HepG2 (cell line): ENCODE results near the gene MBTPS1. TPM values are rescaled to one million over a fixed set of nuclear protein-coding genes. Genes with fewer than 3 reads are reported as not detected.

Experiments used
- ATAC-seq: fragments of 200-7000 bp; cut with Tn5 transposase; 3 replicates; pipeline ENCODE4 v1.9.1; 2020; ENCODE audit warnings: mild to moderate bottlenecking, moderate library complexity
- BruUV-seq: library from RNA; stranded (reverse); fragments of 400-500 nt; replicated peaks from 2 replicates; lab custom pipeline; 2021; lab: Mats Ljungman, UMichigan
- CTCF ChIA-PET: fragments of 300-600 bp; formaldehyde crosslinking; extraction: SDS; loops from one replicate; lab custom pipeline; 2021; ENCODE audit warnings: low total read pairs, inconsistent platforms, low intra/inter-chr PET ratio; lab: Yijun Ruan, JAX
- POLR2A ChIA-PET: fragments of 350-600 bp; sonication (Branson Sonifier 250); formaldehyde crosslinking; loops from one replicate; lab custom pipeline; 2020; ENCODE audit warnings: antibody characterized with exemption, inconsistent platforms; lab: Yijun Ruan, JAX
- DNase-seq: peaks from one replicate; pipeline ENCODE4 v3.0.0-alpha.2; 2015; ENCODE audit warnings: low spot score
- FAIRE-seq: peaks from 3 replicates; lab custom pipeline; 2011; peaks lifted over from hg19 to GRCh38; lab: Jason Lieb, UNC
- H2AFZ ChIP-seq: one replicate; pipeline ENCODE4 v1.6.1; 2011; ENCODE audit warnings: low read length, inconsistent platforms
- H3K27ac ChIP-seq: fragments of 300-600 bp; 3 replicates; pipeline ENCODE4 v1.8.0; 2011; ENCODE audit warnings: mixed run types, mild to moderate bottlenecking, mixed read lengths, low read length, inconsistent platforms; ENCODE audit not compliant: insufficient read depth; ENCODE audit errors: extremely low read length
- H3K27me3 ChIP-seq, 2 experiments: fragments of 200-600 bp in 1 of 2; 2 replicates in 1 of 2; 3 replicates in 1 of 2; pipeline versions ENCODE4 v1.6.0 to v1.8.0; 2011; ENCODE audit warnings: low read length in 2 of 2, mild to moderate bottlenecking in 2 of 2, moderate library complexity in 2 of 2, inconsistent platforms in 1 of 2; ENCODE audit not compliant: insufficient read depth in 2 of 2, control insufficient read depth in 1 of 2
- H3K36me3 ChIP-seq, 2 experiments: fragments of 200-600 bp in 1 of 2; replicated peaks in 1 of 2; 2 replicates in 1 of 2; 3 replicates in 1 of 2; pipeline versions ENCODE4 v1.5.1 to v1.8.0; 2011; ENCODE audit warnings: low read length in 2 of 2, inconsistent platforms in 1 of 2; ENCODE audit not compliant: insufficient read depth in 2 of 2, control insufficient read depth in 1 of 2
- H3K4me1 ChIP-seq: 2 replicates; pipeline ENCODE4 v1.5.1; 2012; ENCODE audit warnings: low read length, inconsistent platforms; ENCODE audit not compliant: insufficient read depth
- H3K4me2 ChIP-seq: 2 replicates; pipeline ENCODE4 v1.6.0; 2011; ENCODE audit warnings: low read depth, low read length, inconsistent platforms
- H3K4me3 ChIP-seq, 3 experiments: fragments of 200-600 bp in 1 of 3; sonication (generic), shearing (Covaris generic) in 1 of 3; replicated peaks in 1 of 3; 2 replicates each; pipeline ENCODE4 v1.5.1; 2011 to 2016; ENCODE audit warnings: low read length in 3 of 3, inconsistent platforms in 2 of 3, low read depth in 2 of 3, mild to moderate bottlenecking in 2 of 3, control low read depth in 1 of 3, mixed read lengths in 1 of 3; ENCODE audit not compliant: insufficient read depth in 1 of 3
- H3K79me2 ChIP-seq: one replicate; pipeline ENCODE4 v1.6.1; 2011; ENCODE audit warnings: low read length, inconsistent platforms; ENCODE audit not compliant: insufficient read depth
- H3K9ac ChIP-seq: 2 replicates; pipeline ENCODE4 v1.6.0; 2011; ENCODE audit warnings: mild to moderate bottlenecking, low read depth, low read length, inconsistent platforms; ENCODE audit not compliant: insufficient read depth
- H3K9me3 ChIP-seq: 2 replicates; pipeline ENCODE4 v1.5.1; 2012; ENCODE audit warnings: mild to moderate bottlenecking, low read length
- H4K20me1 ChIP-seq: 2 replicates; pipeline ENCODE4 v1.6.0; 2011; ENCODE audit warnings: inconsistent platforms, mild to moderate bottlenecking, low read length, moderate library complexity; ENCODE audit not compliant: insufficient read depth
- MNT ChIP-seq: fragments of 450-650 bp; IDR thresholded peaks from 2 replicates; pipeline ENCODE4 v1.6.1; 2016
- SPEN ChIP-seq: sonication (generic); formaldehyde crosslinking; IDR thresholded peaks from 2 replicates; pipeline ENCODE4 v1.5.1; 2020; ENCODE audit warnings: low read depth, mild to moderate bottlenecking, missing genetic modification reagents
- STAT5B ChIP-seq: sonication (generic); formaldehyde crosslinking; IDR thresholded peaks from 2 replicates; pipeline ENCODE4 v1.4.0; 2020; ENCODE audit warnings: missing genetic modification reagents
- ZFP90 ChIP-seq: sonication (generic); formaldehyde crosslinking; IDR thresholded peaks from 2 replicates; pipeline ENCODE4 v1.8.0; 2022; ENCODE audit warnings: missing genetic modification reagents, mild to moderate bottlenecking, inconsistent platforms, borderline replicate concordance
- ZNF713 ChIP-seq: sonication (generic); formaldehyde crosslinking; IDR thresholded peaks from 2 replicates; pipeline ENCODE4 v1.4.0; 2020; ENCODE audit warnings: mild to moderate bottlenecking, missing genetic modification reagents
- WGBS: methylation state at CpG from one replicate; pipeline ENCODE4 v1.1.6; 2017; ENCODE audit warnings: low lambda C conversion rate; 5-methylcytosine and 5-hydroxymethylcytosine counted together
- in situ Hi-C: cut with HindIII; loops from 2 replicates; pipeline ENCODE4 v1.10.0; 2017; ENCODE audit warnings: low pct_unique_long_range_greater_than_20kb; ENCODE audit not compliant: extremely low pct_ligation_motif_present
- intact Hi-C: fragments of 100-400 bp; cut with micrococcal nuclease; formaldehyde crosslinking; loops from one replicate; pipeline ENCODE4 v1.10.0; 2022; ENCODE audit not compliant: unreplicated experiment
- polyA plus RNA-seq, 8 experiments: library from polyadenylated mRNA; depleted of rRNA in 3 of 8; stranded (reverse) in 7 of 8; unstranded in 1 of 8; fragments of >200 nt; fragmentation: Illumina TruSeq in 4 of 8; extraction: Trizol in 4 of 8; gene quantifications; 2 replicates each; pipeline versions ENCODE4 v1.2.1 to v1.2.3, GENCODE V29; 2011 to 2016; ENCODE audit warnings: low read depth in 4 of 8, missing spikeins in 1 of 8, mixed read lengths in 1 of 8; ENCODE audit not compliant: insufficient read depth in 1 of 8
- total RNA-seq, 5 experiments: library from RNA; depleted of rRNA; stranded (reverse); fragments of >200 nt; fragmentation: Illumina TruSeq; extraction: Trizol; gene quantifications; 2 replicates each; pipeline ENCODE4 v1.2.3, GENCODE V29; 2016; ENCODE audit warnings: low read depth in 1 of 5

MBTPS1 gene
- total and polyA plus RNA-seq, 2 of the 13 experiments (the other 11 are each of a cell fraction or from before 2014, with no cell fraction given) = 56.7 to 91.3 TPM

- in situ Hi-C loops (no loop called here), intact Hi-C loops (no loop called here)
- no peak overlapping the region for H3K4me2 ChIP-seq
- CTCF ChIA-PET = no interaction called here
- 14% methylated on average over 3 of the region's 3 CpGs for WGBS
- H3K36me3 ChIP-seq = no peaks in the 10 kb centered on the region
- no peak for FAIRE-seq
- H3K9ac ChIP-seq = no peak overlapping the region
- no peak for ATAC-seq
- H3K9me3 ChIP-seq = no peaks in the 10 kb centered on the region
- H3K79me2 ChIP-seq = no peaks in the 10 kb centered on the region
- H4K20me1 ChIP-seq = no peaks in the 10 kb centered on the region
- H3K27ac ChIP-seq = no peak overlapping the region
- H3K27me3 ChIP-seq = peaks cover 3 to 37% of the 10 kb centered on the region in 2 experiments; a peak in 3 of 5 replicates
- POLR2A ChIA-PET = no interaction called here
- H3K4me1 ChIP-seq = no peaks in the 10 kb centered on the region
- peak; percentile 98 for TF ChIP-seq ZFP90 (CRISPR knock-in tag)
- TF ChIP-seq STAT5B (CRISPR knock-in tag) = no peak
- H2AFZ ChIP-seq = no peak overlapping the region
- DNase-seq = no peak
- H3K4me3 ChIP-seq = no peak overlapping the region
- BruUV-seq = no TSS peak
Observed at GRCh38 chr16:84036131-84036530, 80.6 kb downstream of the MBTPS1 start.

GRCh38 chr16:84034516-84034915 lies 82.2 kb downstream of the MBTPS1 start:
- in situ Hi-C loops (no loop called here), intact Hi-C loops (no loop called here)
- Histone ChIP-seq H3K9ac (no peak overlapping the region), H3K4me3 (no peak overlapping the region), H3K36me3 (no peaks in the 10 kb centered on the region), H3K27ac (no peak overlapping the region), H3K27me3 (peaks cover 5 to 35% of the 10 kb centered on the region in 2 experiments; a peak in 3 of 5 replicates), H4K20me1 (no peaks in the 10 kb centered on the region), H3K9me3 (no peaks in the 10 kb centered on the region), H3K4me2 (no peak overlapping the region), H3K4me1 (no peaks in the 10 kb centered on the region), H2AFZ (no peak overlapping the region), H3K79me2 (no peaks in the 10 kb centered on the region)
- TF ChIP-seq MNT = peak; percentile 99
- no peak for TF ChIP-seq SPEN (CRISPR knock-in tag)
- TF ChIP-seq ZNF713 = no peak
- WGBS = 42% methylated on average over 12 of the region's 12 CpGs
- FAIRE-seq (no peak), DNase-seq (no peak), ATAC-seq (no peak)
- BruUV-seq = no TSS peak
- POLR2A ChIA-PET = no interaction called here
- CTCF ChIA-PET = no interaction called here
